Thyroid gland (tissue), 4 donors: ENCODE measurements around the gene KIAA0040.

Source experiments
- CTCF ChIP-seq, 6 experiments: fragments of 200-600 bp in 3 of 6; fragments of 450-650 bp in 3 of 6; sonication (generic) in 3 of 6; IDR thresholded peaks; one replicate each; pipeline ENCODE4 v1.5.1; 2016 to 2019; ENCODE audit warnings: antibody characterized with exemption in 6 of 6, mild to moderate bottlenecking in 2 of 6, inconsistent platforms in 1 of 6, moderate library complexity in 1 of 6
- POLR2A ChIP-seq, 2 donors: fragments of 450-650 bp; IDR thresholded peaks; one replicate each; pipeline ENCODE4 v1.6.1; 2017; ENCODE audit warnings: antibody characterized with exemption in 2 of 2, mild to moderate bottlenecking in 2 of 2, moderate library complexity in 1 of 2

- TF ChIP-seq CTCF (IDR thresholded peaks at IDR 0.05) (no peak), POLR2A (IDR thresholded peaks at IDR 0.05) (no peak)
These were observed 10.3 kb downstream of the KIAA0040 start for GRCh38 chr1:175182201-175182746.
